Bronchial epithelial cell (primary cell): ENCODE data around the gene NXPH2. TPM values are rescaled to one million over a fixed set of nuclear protein-coding genes. Genes with fewer than 3 reads are reported as not detected.

Source experiments
- DNase-seq: peaks from one replicate; pipeline ENCODE4 v3.0.0-alpha.2; 2010; ENCODE audit warnings: low read depth
- FAIRE-seq: peaks from 2 replicates; lab custom pipeline; 2011; peaks lifted over from hg19 to GRCh38; lab: Jason Lieb, UNC
- H3K27me3 ChIP-seq: 2 replicates; pipeline ENCODE4 v1.5.1; 2011; ENCODE audit warnings: low read length; ENCODE audit not compliant: control insufficient read depth, insufficient read depth
- H3K36me3 ChIP-seq: 2 replicates; pipeline ENCODE4 v1.5.1; 2011; ENCODE audit warnings: low read length; ENCODE audit not compliant: control insufficient read depth, insufficient read depth
- H3K4me3 ChIP-seq: 2 replicates; pipeline ENCODE4 v1.5.1; 2011; ENCODE audit warnings: mild to moderate bottlenecking, low read depth, low read length, control low read depth
- CTCF ChIP-seq: IDR thresholded peaks from 2 replicates; pipeline ENCODE4 v1.5.1; 2011; ENCODE audit warnings: mild to moderate bottlenecking, moderate library complexity, low read length, control low read depth, inconsistent platforms; ENCODE audit not compliant: insufficient read depth, severe bottlenecking
- total RNA-seq: library from RNA; depleted of rRNA; stranded (reverse); fragments of >200 nt; gene quantifications from 2 replicates; pipeline ENCODE4 v1.2.1, GENCODE V29; 2014

The NXPH2 gene
- total RNA-seq, 1 donor from 2014 or later: not detected

GRCh38 chr2:138620431-138620830 lies 159.8 kb downstream of the NXPH2 start:
- Histone ChIP-seq H3K27me3 (no peaks in the 10 kb centered on the region), H3K36me3 (no peaks in the 10 kb centered on the region), H3K4me3 (no peak overlapping the region)
- FAIRE-seq (no peak), DNase-seq (no peak)
- no peak for TF ChIP-seq CTCF
